MM.1S (cell line): ENCODE measurements around the gene DAB2IP.

Source experiments
- CTCF ChIP-seq: fragments of 300-600 bp; sonication (generic); IDR thresholded peaks from 2 replicates; pipeline ENCODE4 v1.5.1; 2016; ENCODE audit warnings: antibody characterized with exemption, low read length, mixed read lengths
- EZH2 ChIP-seq: fragments of 300-600 bp; sonication (generic); optimal IDR thresholded peaks from 2 replicates; pipeline ENCODE3; 2017; ENCODE audit warnings: low read depth, mild to moderate bottlenecking, antibody characterized with exemption, low read length, mixed read lengths

GRCh38 chr9:121742923-121743322 lies 91.5 kb downstream of the DAB2IP start:
- TF ChIP-seq CTCF = no peak
- TF ChIP-seq EZH2 = no peak
